Hepatocyte (in vitro differentiated cells): ENCODE data around the gene ST3GAL5.

Experiments
- CTCF ChIP-seq: fragments of 200-600 bp; sonication (generic); IDR thresholded peaks from 2 replicates; pipeline ENCODE4 v1.5.1; 2016; ENCODE audit warnings: antibody characterized with exemption, mild to moderate bottlenecking; ENCODE audit not compliant: poor library complexity
- EZH2 ChIP-seq: fragments of 200-600 bp; sonication (generic); IDR thresholded peaks from 2 replicates; pipeline ENCODE4 v1.6.1; 2016; ENCODE audit warnings: antibody characterized with exemption, mild to moderate bottlenecking, borderline replicate concordance
- EZH2phosphoT487 ChIP-seq: fragments of 200-600 bp; sonication (generic); IDR thresholded peaks from one replicate; pipeline ENCODE4 v1.6.1; 2018; ENCODE audit warnings: antibody characterized with exemption, mild to moderate bottlenecking, low read depth, moderate library complexity; ENCODE audit not compliant: unreplicated experiment, severe bottlenecking

DNA sequence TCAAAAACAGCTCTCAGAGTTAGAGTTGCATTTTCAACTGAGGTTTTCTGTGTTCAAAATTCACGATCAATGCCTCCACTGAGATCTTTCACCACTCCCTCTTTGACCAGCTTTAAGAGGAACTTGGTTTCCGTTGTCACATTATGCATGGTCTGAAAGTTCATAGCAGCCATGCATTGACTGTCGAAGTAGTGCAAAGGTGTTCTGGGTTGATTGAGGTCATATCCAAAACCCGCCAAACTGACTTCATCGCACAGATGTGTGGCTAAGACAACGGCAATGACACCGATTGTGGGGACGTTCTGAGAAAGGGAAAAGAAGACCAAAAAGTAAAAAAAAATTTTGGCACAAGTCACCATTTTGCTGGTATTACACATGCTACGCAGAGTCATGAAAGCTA lies 48.7 kb downstream of the ST3GAL5 start:
- TF ChIP-seq CTCF (no peak), EZH2phosphoT487 (no peak), EZH2 (no peak)
